Measurements from ENCODE around the gene NUF2. TPM values are rescaled to one million over a fixed set of nuclear protein-coding genes. Genes with fewer than 3 reads are reported as not detected.

Gene NUF2
- polyA plus RNA-seq, 1 donor (not counting 4 experiments of a cell fraction or from before 2014, with no cell fraction given), result 10.6 TPM

DNA sequence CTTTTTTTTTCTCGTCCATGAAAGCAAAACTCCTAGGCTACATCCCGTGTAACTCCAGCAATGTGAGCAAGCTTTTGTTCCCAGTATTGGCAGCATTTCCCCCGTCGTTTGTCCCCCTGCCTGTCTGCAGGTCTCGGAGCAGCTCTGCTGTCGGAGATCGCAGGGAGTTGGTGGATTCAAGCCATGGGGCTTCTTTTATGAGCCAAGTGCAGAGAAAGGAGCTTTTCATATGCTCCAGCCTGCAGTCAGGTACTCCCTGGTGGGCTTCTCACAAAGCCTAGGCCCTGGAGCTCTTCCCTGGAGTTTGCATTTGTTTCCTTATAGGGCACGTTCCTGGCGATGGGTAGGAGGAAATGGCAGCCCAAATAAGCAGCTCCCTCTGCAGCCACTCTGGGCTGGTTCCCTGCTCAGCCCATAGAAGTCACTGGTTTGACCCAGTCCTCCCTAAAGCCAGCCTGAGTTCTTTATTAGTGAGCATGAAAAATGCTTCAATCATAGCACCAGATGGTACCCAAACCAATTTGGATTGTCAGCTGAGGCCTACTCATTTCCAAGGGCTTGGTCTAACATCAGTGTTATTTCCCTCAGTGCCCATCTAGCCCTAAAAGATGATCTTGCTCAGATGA, 78.3 kb downstream of the NUF2 start:
- Histone ChIP-seq H3K36me3 (ENCODE audit: control insufficient read depth in 2 of 2, extremely low read depth in 1 of 2, insufficient read depth in 2 of 2, low read length in 2 of 2) (no peaks in the 10 kb centered on the region), H3K4me1 (ENCODE audit: control insufficient read depth, extremely low read depth, insufficient read depth, low read length) (no peaks in the 10 kb centered on the region), H3K4me2 (ENCODE audit: control insufficient read depth, extremely low read depth, insufficient read depth, low read depth, low read length) (no peak overlapping the region), H2AFZ (ENCODE audit: control insufficient read depth, low read length) (no peak overlapping the region), H3K4me3 (ENCODE audit: control insufficient read depth in 2 of 3, extremely low read depth in 1 of 3, insufficient read depth in 2 of 3, low read depth in 1 of 3, low read length in 3 of 3) (no peak overlapping the region), H3K27me3 (ENCODE audit: control insufficient read depth, extremely low read depth, insufficient read depth, low read length) (no peaks in the 10 kb centered on the region), H3K9me1 (ENCODE audit: control insufficient read depth, extremely low read depth, insufficient read depth, low read length) (no peaks in the 10 kb centered on the region), H4K20me1 (ENCODE audit: control insufficient read depth, extremely low read depth, insufficient read depth, low read length) (no peaks in the 10 kb centered on the region), H3K27ac (ENCODE audit: control insufficient read depth, insufficient read depth, low read length) (no peak overlapping the region), H3K9ac (ENCODE audit: control insufficient read depth, extremely low read depth, insufficient read depth, low read length) (no peak overlapping the region), H3K9me3 (ENCODE audit: control insufficient read depth, low read depth, low read length) (no peaks in the 10 kb centered on the region), H3K79me2 (ENCODE audit: control insufficient read depth, insufficient read depth, low read length) (no peaks in the 10 kb centered on the region)
- dilution Hi-C loops (cut with MboI; ENCODE audit: extremely low pct_ligation_motif_present, low sequenced_read_pairs), result no loop called here
- TF ChIP-seq, protein P1, sequence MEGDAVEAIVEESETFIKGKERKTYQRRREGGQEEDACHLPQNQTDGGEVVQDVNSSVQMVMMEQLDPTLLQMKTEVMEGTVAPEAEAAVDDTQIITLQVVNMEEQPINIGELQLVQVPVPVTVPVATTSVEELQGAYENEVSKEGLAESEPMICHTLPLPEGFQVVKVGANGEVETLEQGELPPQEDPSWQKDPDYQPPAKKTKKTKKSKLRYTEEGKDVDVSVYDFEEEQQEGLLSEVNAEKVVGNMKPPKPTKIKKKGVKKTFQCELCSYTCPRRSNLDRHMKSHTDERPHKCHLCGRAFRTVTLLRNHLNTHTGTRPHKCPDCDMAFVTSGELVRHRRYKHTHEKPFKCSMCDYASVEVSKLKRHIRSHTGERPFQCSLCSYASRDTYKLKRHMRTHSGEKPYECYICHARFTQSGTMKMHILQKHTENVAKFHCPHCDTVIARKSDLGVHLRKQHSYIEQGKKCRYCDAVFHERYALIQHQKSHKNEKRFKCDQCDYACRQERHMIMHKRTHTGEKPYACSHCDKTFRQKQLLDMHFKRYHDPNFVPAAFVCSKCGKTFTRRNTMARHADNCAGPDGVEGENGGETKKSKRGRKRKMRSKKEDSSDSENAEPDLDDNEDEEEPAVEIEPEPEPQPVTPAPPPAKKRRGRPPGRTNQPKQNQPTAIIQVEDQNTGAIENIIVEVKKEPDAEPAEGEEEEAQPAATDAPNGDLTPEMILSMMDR (optimal IDR thresholded peaks at IDR 0.05 in 1 of 3, IDR thresholded peaks at IDR 0.05 in 1 of 3, conservative IDR thresholded peaks at IDR 0.05 in 1 of 3; ENCODE audit: extremely low read depth in 1 of 3, insufficient read depth in 2 of 3, low read length in 3 of 3), result no peak
- no peak for TF ChIP-seq EZH2 (IDR thresholded peaks at IDR 0.05; ENCODE audit: low read length)
- FAIRE-seq (no peak), DNase-seq (ENCODE audit: low read depth, low spot score) (no peak)

DNA sequence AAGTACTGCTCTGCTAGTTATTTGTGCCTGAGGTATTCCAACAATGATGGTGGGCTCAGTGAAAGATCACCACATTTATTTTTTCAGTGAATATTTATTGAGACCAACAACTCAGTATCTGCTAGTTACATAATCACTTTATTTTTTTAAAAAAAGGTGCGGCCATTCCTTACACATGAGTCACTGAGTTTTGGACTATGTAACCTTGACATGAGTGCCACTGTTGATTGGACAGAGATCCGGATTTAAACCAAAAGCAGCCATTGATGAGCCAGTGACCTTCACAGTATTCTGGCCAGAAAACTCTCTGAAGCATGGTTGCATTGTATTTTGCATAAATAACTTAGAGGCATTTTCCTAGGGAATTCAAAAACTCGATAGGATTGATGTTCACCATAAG, 79.5 kb downstream of the NUF2 start:
- H3K79me2 ChIP-seq (ENCODE audit: control insufficient read depth, insufficient read depth, low read length), result no peaks in the 10 kb centered on the region
- no peak overlapping the region for H2AFZ ChIP-seq (ENCODE audit: control insufficient read depth, low read length)
- H3K27me3 ChIP-seq (ENCODE audit: control insufficient read depth, extremely low read depth, insufficient read depth, low read length), result no peaks in the 10 kb centered on the region
- no peak overlapping the region for H3K4me2 ChIP-seq (ENCODE audit: control insufficient read depth, extremely low read depth, insufficient read depth, low read depth, low read length)
- dilution Hi-C loops (cut with MboI; ENCODE audit: extremely low pct_ligation_motif_present, low sequenced_read_pairs), result no loop called here
- no peak overlapping the region for H3K9ac ChIP-seq (ENCODE audit: control insufficient read depth, extremely low read depth, insufficient read depth, low read length)
- DNase-seq (ENCODE audit: low read depth, low spot score), result no peak
- H3K4me1 ChIP-seq (ENCODE audit: control insufficient read depth, extremely low read depth, insufficient read depth, low read length), result no peaks in the 10 kb centered on the region
- no peak for FAIRE-seq
- no peak overlapping the region for H3K27ac ChIP-seq (ENCODE audit: control insufficient read depth, insufficient read depth, low read length)
- TF ChIP-seq, protein P1 (optimal IDR thresholded peaks at IDR 0.05 in 1 of 3, IDR thresholded peaks at IDR 0.05 in 1 of 3, conservative IDR thresholded peaks at IDR 0.05 in 1 of 3; ENCODE audit: extremely low read depth in 1 of 3, insufficient read depth in 2 of 3, low read length in 3 of 3), result no peak
- TF ChIP-seq EZH2 (IDR thresholded peaks at IDR 0.05; ENCODE audit: low read length), result no peak
- no peak overlapping the region for H3K4me3 ChIP-seq (ENCODE audit: control insufficient read depth in 2 of 3, extremely low read depth in 1 of 3, insufficient read depth in 2 of 3, low read depth in 1 of 3, low read length in 3 of 3)
- H3K9me1 ChIP-seq (ENCODE audit: control insufficient read depth, extremely low read depth, insufficient read depth, low read length), result no peaks in the 10 kb centered on the region
- H3K9me3 ChIP-seq (ENCODE audit: control insufficient read depth, low read depth, low read length), result no peaks in the 10 kb centered on the region
- no peaks in the 10 kb centered on the region for H4K20me1 ChIP-seq (ENCODE audit: control insufficient read depth, extremely low read depth, insufficient read depth, low read length)
- H3K36me3 ChIP-seq (ENCODE audit: control insufficient read depth in 2 of 2, extremely low read depth in 1 of 2, insufficient read depth in 2 of 2, low read length in 2 of 2), result no peaks in the 10 kb centered on the region

Other genes with a start within 250 kb of the NUF2 start
- gene RGS5, start 119.0 kb upstream of the NUF2 start, polyA plus RNA-seq, result 2.1 to 4.1 TPM (median 2.7 TPM) in 3 replicates

Measured in keratinocyte (primary cell).